K562 (cell line): Measurements from ENCODE around the gene GNPTAB.

Experiments
- FOXA1 ChIP-seq: fragments of 450-650 bp; IDR thresholded peaks from 2 replicates; pipeline ENCODE4 v1.6.1; 2016; ENCODE audit warnings: mild to moderate bottlenecking, borderline replicate concordance
- U2AF2 ChIP-seq: fragments of 200-400 bp; formaldehyde crosslinking; optimal IDR thresholded peaks from 2 replicates; pipeline ENCODE3; 2017; ENCODE audit warnings: low read depth, mild to moderate bottlenecking, low read length
- ZNF12 ChIP-seq: sonication (generic); formaldehyde crosslinking; IDR thresholded peaks from 2 replicates; pipeline ENCODE4 v1.4.0; 2020; ENCODE audit warnings: mild to moderate bottlenecking, missing genetic modification reagents
- TF ChIP-seq, protein P1 (sequence below), 2 experiments: fragments of 200-800 bp in 1 of 2; sonication (Bioruptor generic) in 1 of 2; sonication (generic) in 1 of 2; formaldehyde crosslinking in 1 of 2; IDR thresholded peaks in 1 of 2; conservative IDR thresholded peaks in 1 of 2; 2 replicates each; pipeline versions ENCODE4 v1.5.0 to v1.6.1; 2016 to 2020; ENCODE audit warnings: missing compliant biosample characterization in 1 of 2, missing genetic modification characterization in 1 of 2, missing genetic modification reagents in 1 of 2

DNA sequence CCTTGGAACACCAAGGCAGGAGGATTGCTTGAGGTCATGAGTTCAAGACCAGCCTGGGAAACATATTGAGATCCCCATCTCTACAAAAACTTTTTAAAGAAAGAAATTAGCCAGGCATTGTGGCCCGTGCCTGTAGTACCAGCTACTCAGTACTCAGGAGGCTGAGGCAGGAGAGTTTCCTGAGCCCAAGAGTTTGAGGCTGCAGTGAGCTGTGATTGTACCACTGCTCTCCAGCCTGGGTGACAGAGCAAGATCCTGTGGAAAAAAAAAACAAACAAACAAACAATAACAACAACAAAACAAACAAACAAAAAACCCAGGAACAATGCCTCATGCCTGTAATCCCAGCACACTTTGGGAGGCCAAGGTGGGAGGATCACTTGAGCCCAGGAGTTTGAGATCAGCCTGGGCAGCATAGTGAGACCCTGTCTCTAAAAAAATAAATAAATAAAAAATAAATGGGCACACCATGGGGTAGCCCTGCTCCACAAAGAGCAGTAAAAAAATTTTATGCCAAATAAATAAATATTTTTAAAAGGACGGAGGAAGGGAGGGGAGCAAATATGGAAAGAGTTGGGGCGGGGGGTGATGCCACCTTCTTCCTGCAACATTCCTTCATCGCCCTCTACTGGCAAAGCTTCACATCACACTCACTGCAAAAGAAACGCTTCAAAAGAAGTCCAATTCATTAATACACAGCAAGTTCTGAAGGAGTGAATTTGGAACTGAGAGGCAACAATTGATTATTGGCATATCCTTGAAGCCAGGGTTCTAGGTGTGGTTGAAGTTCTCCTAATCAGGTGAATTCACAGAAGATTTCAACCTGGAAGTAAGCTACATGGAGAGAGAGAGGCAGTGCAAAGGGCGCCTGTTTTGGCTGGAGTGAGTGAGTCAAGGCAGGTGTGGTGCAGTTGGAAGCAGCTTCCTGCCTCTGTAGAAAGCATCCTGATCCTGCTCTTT lies 8.8 kb upstream of the GNPTAB start:
- TF ChIP-seq U2AF2 (no peak), FOXA1 (no peak), ZNF12 (CRISPR knock-in tag) (no peak)
- TF ChIP-seq, protein P1, sequence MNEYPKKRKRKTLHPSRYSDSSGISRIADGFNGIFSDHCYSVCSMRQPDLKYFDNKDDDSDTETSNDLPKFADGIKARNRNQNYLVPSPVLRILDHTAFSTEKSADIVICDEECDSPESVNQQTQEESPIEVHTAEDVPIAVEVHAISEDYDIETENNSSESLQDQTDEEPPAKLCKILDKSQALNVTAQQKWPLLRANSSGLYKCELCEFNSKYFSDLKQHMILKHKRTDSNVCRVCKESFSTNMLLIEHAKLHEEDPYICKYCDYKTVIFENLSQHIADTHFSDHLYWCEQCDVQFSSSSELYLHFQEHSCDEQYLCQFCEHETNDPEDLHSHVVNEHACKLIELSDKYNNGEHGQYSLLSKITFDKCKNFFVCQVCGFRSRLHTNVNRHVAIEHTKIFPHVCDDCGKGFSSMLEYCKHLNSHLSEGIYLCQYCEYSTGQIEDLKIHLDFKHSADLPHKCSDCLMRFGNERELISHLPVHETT (CRISPR knock-in tag; conservative IDR thresholded peaks at IDR 0.05 in 1 of 2, IDR thresholded peaks at IDR 0.05 in 1 of 2) = no peak
